Epithelial cell of proximal tubule (primary cell): ENCODE results near the gene PCSK5. TPM values are rescaled to one million over a fixed set of nuclear protein-coding genes. Genes with fewer than 3 reads are reported as not detected.
"Not testable (repeated sequence)": the region's sequence is repeated elsewhere in the genome, so short reads cannot be mapped to it uniquely, and the experiment has no call there.

Source experiments
- DNase-seq: peaks from one replicate; pipeline ENCODE4 v3.0.0-alpha.2; 2011; ENCODE audit warnings: low read depth
- H3K4me3 ChIP-seq: 2 replicates; pipeline ENCODE4 v1.5.1; 2011; ENCODE audit warnings: low read depth, mild to moderate bottlenecking, low read length
- CTCF ChIP-seq: conservative IDR thresholded peaks from 2 replicates; pipeline ENCODE4 v1.5.1; 2012; ENCODE audit warnings: low read depth, mild to moderate bottlenecking, low read length
- total RNA-seq: library from RNA; depleted of rRNA; stranded (reverse); fragments of >200 nt; gene quantifications from 2 replicates; pipeline ENCODE4 v1.2.3, GENCODE V29; 2015

PCSK5 gene
- total RNA-seq, 1 donor from 2014 or later = 23.2 TPM

GRCh38 chr9:75894566-75894965 is 4.1 kb downstream of the PCSK5 start:
- DNase-seq = no peak
- no peak overlapping the region for H3K4me3 ChIP-seq
- TF ChIP-seq CTCF = no peak

DNA sequence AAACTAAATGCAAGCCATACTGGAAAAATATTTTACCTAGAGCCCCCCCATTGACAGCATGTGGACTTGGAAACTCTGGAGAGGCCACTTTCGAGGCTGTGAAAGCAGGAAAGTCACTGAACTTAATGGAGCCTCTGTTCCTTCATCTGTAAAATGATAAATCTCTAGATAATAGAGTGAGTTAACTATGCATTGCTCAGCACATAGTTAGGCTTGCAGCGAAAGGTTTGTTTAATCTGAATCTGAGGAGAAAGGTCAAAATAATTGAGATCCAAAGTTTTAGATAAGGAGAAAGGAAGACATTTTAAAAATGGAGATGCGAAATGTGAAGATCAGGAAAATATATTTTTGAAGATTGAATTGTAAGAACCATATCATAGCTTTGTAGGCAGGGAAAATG is 4.6 kb downstream of the PCSK5 start:
- DNase-seq = no peak
- TF ChIP-seq CTCF = no peak
- no peak overlapping the region for H3K4me3 ChIP-seq

GRCh38 chr9:75896193-75896592 is 5.7 kb downstream of the PCSK5 start:
- no peak for TF ChIP-seq CTCF
- DNase-seq = no peak
- H3K4me3 ChIP-seq = no peak overlapping the region

- H3K4me3 ChIP-seq, DNase-seq: not testable (repeated sequence)
Observed at GRCh38 chr9:75900893-75901524, 10.5 kb downstream of the PCSK5 start.

DNA sequence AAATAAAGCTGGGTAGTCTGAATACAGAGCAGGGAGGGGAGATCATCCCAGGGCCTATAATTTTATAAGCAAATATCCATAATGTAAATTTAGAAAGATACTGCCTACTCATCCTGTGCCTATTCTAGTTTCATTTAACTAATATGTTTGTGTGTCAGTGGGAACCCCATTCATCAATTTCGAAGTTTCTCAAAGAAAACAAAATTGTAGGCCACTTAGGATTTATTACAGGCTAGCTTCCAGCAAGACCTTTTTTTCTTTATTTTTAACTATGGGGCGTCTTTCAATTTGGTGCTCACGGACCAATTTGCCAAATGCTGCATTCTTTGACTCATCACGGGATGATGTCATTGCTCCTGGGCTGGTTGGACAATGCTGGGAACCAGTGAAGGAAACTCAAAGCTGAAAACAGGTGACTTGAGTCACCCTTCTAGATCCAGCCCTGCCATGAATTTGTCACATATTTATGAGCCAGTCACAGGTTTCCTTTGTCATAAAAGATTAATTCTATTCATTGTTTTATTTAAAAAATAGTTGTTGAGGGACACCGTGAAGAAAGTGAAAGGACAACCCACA is 13.4 kb downstream of the PCSK5 start:
- TF ChIP-seq CTCF = no peak
- peak; percentile 68 for DNase-seq
- no peak overlapping the region for H3K4me3 ChIP-seq

DNA sequence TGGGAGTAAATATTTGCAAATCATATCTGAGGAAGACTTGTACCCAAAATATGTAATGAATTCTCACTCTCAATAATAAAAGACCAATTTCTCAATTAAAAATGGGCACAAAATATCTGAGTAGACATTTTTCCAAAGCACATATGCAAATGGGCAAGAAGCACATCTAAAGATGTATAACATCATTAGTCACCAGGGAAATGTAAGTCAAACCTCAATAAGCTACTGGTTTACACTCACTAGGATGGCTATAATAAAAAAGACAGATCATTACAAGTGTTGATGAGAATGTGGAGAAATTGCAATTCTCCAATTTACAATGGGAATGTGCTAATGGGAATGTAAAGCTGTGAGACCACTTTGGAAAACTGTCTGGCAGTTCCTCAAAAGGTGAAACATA is 13.9 kb downstream of the PCSK5 start:
- TF ChIP-seq CTCF = no peak

DNA sequence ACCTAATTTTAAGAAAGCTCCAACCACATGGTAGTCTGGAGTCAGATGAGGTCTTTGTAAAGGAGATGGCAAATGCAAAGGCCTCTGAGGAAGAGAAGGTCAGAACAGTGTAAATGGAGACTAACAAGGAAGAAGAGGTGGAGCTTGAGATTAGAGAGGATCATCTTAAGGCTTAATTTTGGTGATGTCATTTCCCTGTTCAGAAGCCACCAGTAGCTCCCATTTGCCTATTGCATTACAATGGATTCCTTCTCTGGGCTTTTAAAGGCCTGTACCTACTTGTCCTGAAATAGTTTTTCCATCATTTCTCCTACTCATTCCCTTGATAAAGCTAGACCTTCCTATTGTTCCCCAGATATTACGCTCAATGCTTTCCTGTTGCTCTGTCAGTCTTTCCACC is 16.1 kb downstream of the PCSK5 start:
- TF ChIP-seq CTCF = no peak
- DNase-seq = no peak
- no peak overlapping the region for H3K4me3 ChIP-seq

More for the DNA sequence above, 13.9 kb downstream of the PCSK5 start:
- H3K4me3 ChIP-seq = no peak overlapping the region
- no peak for DNase-seq
